BLaER1 treated with 17β-estradiol and CSF1 and Interleukin-3, amounts not matched to agents 10 nM and 100 nM (cell line): ENCODE data around the gene DMRT3.

Experiments
- H3K27ac ChIP-seq, 11 experiments: shearing (Covaris generic); formaldehyde crosslinking; 2 replicates each; pipeline ENCODE4 v1.8.1; 2022
- H3K27me3 ChIP-seq, 11 experiments: shearing (Covaris generic); formaldehyde crosslinking; 2 replicates each; pipeline ENCODE4 v1.8.1; 2022
- H3K36me3 ChIP-seq, 11 experiments: shearing (Covaris generic); formaldehyde crosslinking; 2 replicates each; pipeline ENCODE4 v1.8.1; 2022
- H3K4me1 ChIP-seq, 10 experiments: shearing (Covaris generic); formaldehyde crosslinking; 2 replicates each; pipeline ENCODE4 v1.8.1; 2022
- H3K4me2 ChIP-seq, 11 experiments: shearing (Covaris generic); formaldehyde crosslinking; 2 replicates each; pipeline ENCODE4 v1.8.1; 2022
- H3K4me3 ChIP-seq, 10 experiments: shearing (Covaris generic); formaldehyde crosslinking; 2 replicates each; pipeline ENCODE4 v1.8.1; 2022
- H3K9ac ChIP-seq, 11 experiments: shearing (Covaris generic); formaldehyde crosslinking; 2 replicates each; pipeline ENCODE4 v1.8.1; 2022
- H3K9me3 ChIP-seq, 11 experiments: shearing (Covaris generic); formaldehyde crosslinking; replicated peaks in 1 of 11; 2 replicates each; pipeline ENCODE4 v1.8.1; 2022
- H4K20me1 ChIP-seq, 11 experiments: shearing (Covaris generic); formaldehyde crosslinking; 2 replicates each; pipeline ENCODE4 v1.8.1; 2022
- Cebpa-rat ChIP-seq, 11 experiments: shearing (Covaris generic); IDR thresholded peaks; 2 replicates each; pipeline ENCODE4 v1.8.1; 2022

DMRT3 gene, protein sequence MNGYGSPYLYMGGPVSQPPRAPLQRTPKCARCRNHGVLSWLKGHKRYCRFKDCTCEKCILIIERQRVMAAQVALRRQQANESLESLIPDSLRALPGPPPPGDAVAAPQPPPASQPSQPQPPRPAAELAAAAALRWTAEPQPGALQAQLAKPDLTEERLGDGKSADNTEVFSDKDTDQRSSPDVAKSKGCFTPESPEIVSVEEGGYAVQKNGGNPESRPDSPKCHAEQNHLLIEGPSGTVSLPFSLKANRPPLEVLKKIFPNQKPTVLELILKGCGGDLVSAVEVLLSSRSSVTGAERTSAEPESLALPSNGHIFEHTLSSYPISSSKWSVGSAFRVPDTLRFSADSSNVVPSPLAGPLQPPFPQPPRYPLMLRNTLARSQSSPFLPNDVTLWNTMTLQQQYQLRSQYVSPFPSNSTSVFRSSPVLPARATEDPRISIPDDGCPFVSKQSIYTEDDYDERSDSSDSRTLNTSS

DNA sequence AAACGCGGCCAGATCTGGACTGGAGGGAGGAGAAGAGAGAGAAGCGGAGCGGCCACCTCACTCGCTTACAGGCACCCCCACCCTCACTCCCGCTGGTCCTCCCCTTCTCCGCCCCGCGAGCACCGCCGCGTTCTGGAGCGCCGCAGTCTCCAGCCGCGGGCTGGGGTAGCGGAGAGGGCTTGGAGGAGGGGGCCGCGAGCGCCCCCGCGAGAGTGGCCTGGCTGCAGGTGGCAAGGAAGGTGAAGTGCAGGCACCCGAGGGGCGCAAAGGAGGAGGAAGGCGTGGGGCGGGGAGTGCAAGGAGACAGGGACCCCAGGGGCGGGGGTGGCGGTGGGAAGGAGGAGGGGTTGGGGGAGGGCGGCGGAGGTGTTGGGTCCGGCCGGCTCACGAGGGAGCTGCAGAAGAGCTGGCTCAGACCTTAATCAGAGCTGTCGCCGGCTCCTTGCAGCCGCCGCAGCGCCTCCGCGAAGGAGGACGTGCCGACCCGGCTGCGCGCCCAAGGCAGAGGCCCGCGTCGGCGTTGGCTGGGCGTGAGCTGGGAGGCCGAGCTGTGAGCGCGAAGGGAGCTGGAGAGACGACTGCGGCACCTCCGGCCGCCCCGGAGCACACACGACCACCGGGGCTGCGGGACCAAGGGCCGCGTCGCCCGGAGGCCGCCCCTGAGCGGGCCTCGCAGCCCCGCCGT, at the start of gene DMRT3:
DMRT3 (plus strand) TSS at position 398 of the 685 bp plus-strand sequence. CDS start 347 bp downstream, outside the sequence.
- Histone ChIP-seq H3K9ac (no peak within 1 kb of the TSS), H3K9me3 (peaks cover 64 to 79% (median 71%) of the 10 kb centered on the region in 11 experiments), H4K20me1 (no peaks in the 10 kb centered on the region), H3K4me1 (0 out of 20 replicates have a peak, but pooled peaks cover 0 to 3% (median 0%) of the 10 kb centered on the region in 10 experiments), H3K4me2 (no peak within 1 kb of the TSS), H3K4me3 (no peak within 1 kb of the TSS), H3K27me3 (peaks cover 75 to 92% (median 88%) of the 10 kb centered on the region in 11 experiments), H3K27ac (no peak within 1 kb of the TSS), H3K36me3 (no peaks in the 10 kb centered on the region; a peak in 1 of 22 replicates)
- no peak for TF ChIP-seq Cebpa-rat (IDR thresholded peaks at IDR 0.05)

DNA sequence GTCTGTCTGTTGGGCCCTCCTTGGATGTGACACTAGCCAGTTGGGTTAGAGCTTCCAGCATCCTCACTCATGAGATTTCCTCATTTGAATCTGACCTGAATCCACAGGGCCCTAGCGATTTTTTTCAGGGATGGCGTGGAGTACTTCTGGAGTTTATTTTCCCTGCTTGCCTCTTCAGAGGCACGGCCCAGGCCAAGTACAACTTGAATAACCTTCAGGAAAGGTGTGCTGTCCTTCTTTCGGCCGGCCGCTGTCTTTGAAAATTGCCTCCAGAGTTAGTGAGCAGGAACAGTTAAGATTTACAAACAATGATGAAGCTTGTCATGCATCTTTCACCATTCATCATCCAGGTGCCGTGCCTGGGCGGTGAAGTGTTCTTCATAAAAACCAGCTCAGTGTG, 49.5 kb upstream of the DMRT3 start:
- no peak overlapping the region for H3K9ac ChIP-seq

GRCh38 chr9:928363-929042, 48.0 kb upstream of the DMRT3 start:
- Histone ChIP-seq H3K4me1 (peaks cover 0 to 8% (median 0%) of the 10 kb centered on the region in 10 experiments; a peak in 4 of 20 replicates), H3K27ac (no peak overlapping the region), H3K4me2 (no peak overlapping the region), H3K9me3 (no peaks in the 10 kb centered on the region), H4K20me1 (no peaks in the 10 kb centered on the region), H3K36me3 (no peaks in the 10 kb centered on the region), H3K9ac (no peak overlapping the region), H3K4me3 (no peak overlapping the region), H3K27me3 (no peaks in the 10 kb centered on the region)
- no peak for TF ChIP-seq Cebpa-rat (IDR thresholded peaks at IDR 0.05)

More for the DNA sequence above, 49.5 kb upstream of the DMRT3 start:
- Histone ChIP-seq H3K4me3 (no peak overlapping the region), H3K4me1 (peaks cover 0 to 8% (median 0%) of the 10 kb centered on the region in 10 experiments; a peak in 4 of 20 replicates), H3K27me3 (no peaks in the 10 kb centered on the region), H3K36me3 (no peaks in the 10 kb centered on the region), H3K27ac (no peak overlapping the region), H3K4me2 (no peak overlapping the region), H3K9me3 (no peaks in the 10 kb centered on the region), H4K20me1 (no peaks in the 10 kb centered on the region)
- TF ChIP-seq Cebpa-rat (IDR thresholded peaks at IDR 0.05): no peak

- no peak overlapping the region for H3K27ac ChIP-seq
- H3K9me3 ChIP-seq: no peaks in the 10 kb centered on the region
- H4K20me1 ChIP-seq: no peaks in the 10 kb centered on the region
- no peak overlapping the region for H3K4me3 ChIP-seq
- H3K36me3 ChIP-seq: no peaks in the 10 kb centered on the region
- peaks cover 0 to 8% (median 0%) of the 10 kb centered on the region in 10 experiments; a peak in 4 of 20 replicates for H3K4me1 ChIP-seq
- H3K4me2 ChIP-seq: peak overlapping the region in 2 of 11 experiments; percentile 41 to 50; a peak in 4 of 22 replicates
- TF ChIP-seq Cebpa-rat (IDR thresholded peaks at IDR 0.05): no peak
- H3K9ac ChIP-seq: no peak overlapping the region
- H3K27me3 ChIP-seq: no peaks in the 10 kb centered on the region
These were observed 46.7 kb upstream of the DMRT3 start for GRCh38 chr9:929719-930118.

DNA sequence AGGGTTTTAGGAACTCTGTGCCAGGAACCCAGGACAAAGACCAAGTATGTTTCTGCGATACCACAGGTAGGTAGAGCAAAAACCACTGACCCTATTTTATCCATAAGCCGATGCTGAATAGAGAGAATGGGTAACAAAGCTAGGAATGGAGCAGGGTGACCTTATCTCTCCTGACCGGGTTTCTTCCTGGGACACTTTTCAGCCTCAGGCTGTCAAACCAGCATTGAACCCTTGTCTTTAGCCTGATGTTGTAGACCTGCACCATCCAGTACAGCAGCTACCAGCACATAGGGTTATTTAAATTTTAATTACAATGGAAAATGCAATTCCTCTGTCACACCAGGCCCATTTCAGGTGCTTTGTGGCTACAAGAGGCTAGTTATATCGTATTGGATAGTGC, 43.1 kb upstream of the DMRT3 start:
- Histone ChIP-seq H3K9me3 (peaks cover 0 to 14% (median 10%) of the 10 kb centered on the region in 11 experiments; a peak in 18 of 22 replicates), H4K20me1 (no peaks in the 10 kb centered on the region), H3K27ac (no peak overlapping the region), H3K27me3 (no peaks in the 10 kb centered on the region), H3K4me1 (peaks cover 0 to 20% (median 0%) of the 10 kb centered on the region in 10 experiments; a peak in 6 of 20 replicates), H3K4me3 (no peak overlapping the region), H3K9ac (no peak overlapping the region), H3K4me2 (no peak overlapping the region), H3K36me3 (no peaks in the 10 kb centered on the region)
- no peak for TF ChIP-seq Cebpa-rat (IDR thresholded peaks at IDR 0.05)

- Histone ChIP-seq H3K36me3 (no peaks in the 10 kb centered on the region), H3K9ac (no peak overlapping the region), H3K27ac (no peak overlapping the region), H3K27me3 (no peaks in the 10 kb centered on the region), H3K4me3 (no peak overlapping the region), H3K4me1 (peaks cover 0 to 13% (median 0%) of the 10 kb centered on the region in 10 experiments; a peak in 5 of 20 replicates), H4K20me1 (no peaks in the 10 kb centered on the region), H3K4me2 (no peak overlapping the region), H3K9me3 (peaks cover 16 to 35% (median 29%) of the 10 kb centered on the region in 11 experiments)
- TF ChIP-seq Cebpa-rat (IDR thresholded peaks at IDR 0.05): no peak
These were observed 41.0 kb upstream of the DMRT3 start for GRCh38 chr9:935348-935965.

- no peaks in the 10 kb centered on the region for H3K36me3 ChIP-seq
- no peaks in the 10 kb centered on the region for H3K4me1 ChIP-seq
- H3K27me3 ChIP-seq: no peaks in the 10 kb centered on the region
- no peak overlapping the region for H3K9ac ChIP-seq
- peaks cover 16 to 31% (median 22%) of the 10 kb centered on the region in 11 experiments for H3K9me3 ChIP-seq
- no peak overlapping the region for H3K27ac ChIP-seq
- H3K4me3 ChIP-seq: no peak overlapping the region
- H3K4me2 ChIP-seq: no peak overlapping the region
- H4K20me1 ChIP-seq: no peaks in the 10 kb centered on the region
- TF ChIP-seq Cebpa-rat (IDR thresholded peaks at IDR 0.05): no peak
These were observed 33.5 kb upstream of the DMRT3 start for GRCh38 chr9:942805-943580.

- Histone ChIP-seq H3K9me3 (no peaks in the 10 kb centered on the region), H3K27me3 (no peaks in the 10 kb centered on the region), H3K4me3 (no peak overlapping the region), H3K4me1 (no peaks in the 10 kb centered on the region), H3K27ac (no peak overlapping the region), H3K9ac (no peak overlapping the region), H3K36me3 (no peaks in the 10 kb centered on the region), H4K20me1 (no peaks in the 10 kb centered on the region), H3K4me2 (no peak overlapping the region)
- no peak for TF ChIP-seq Cebpa-rat (IDR thresholded peaks at IDR 0.05)
These were observed 28.5 kb upstream of the DMRT3 start for GRCh38 chr9:947985-948384.
